H1 (cell line): ENCODE measurements around the gene CIB4. TPM values are rescaled to one million over a fixed set of nuclear protein-coding genes. Genes with fewer than 3 reads are reported as not detected.

Experiments used
- CTCF ChIA-PET: fragments of 300-600 bp; sonication (Branson Sonifier 250); formaldehyde crosslinking; loops from one replicate; lab custom pipeline; 2021; ENCODE audit not compliant: partially characterized antibody; lab: Charles Lee
- POLR2A ChIA-PET: fragments of 300-600 bp; sonication (Branson Sonifier 250); formaldehyde crosslinking; loops from one replicate; lab custom pipeline; 2021; ENCODE audit warnings: inconsistent platforms; ENCODE audit not compliant: partially characterized antibody; lab: Charles Lee
- DNase-seq, 2 experiments: peaks; one replicate each; pipeline versions ENCODE4 v3.0.0 to v3.0.0-alpha.2; 2010 to 2022; ENCODE audit warnings: low spot score in 2 of 2, low read depth in 1 of 2, mixed read lengths in 1 of 2
- FAIRE-seq: peaks from 2 replicates; lab custom pipeline; 2011; peaks lifted over from hg19 to GRCh38; lab: Jason Lieb, UNC
- H2AFZ ChIP-seq: 2 replicates; pipeline ENCODE4 v1.8.1; 2012; ENCODE audit warnings: low read length, inconsistent platforms
- H2AK5ac ChIP-seq: 2 replicates; pipeline ENCODE4 v1.6.1; 2013; ENCODE audit warnings: low read depth, low read length
- H2BK120ac ChIP-seq: replicated peaks from 2 replicates; pipeline ENCODE3; 2013; ENCODE audit warnings: low read depth, low read length, inconsistent platforms
- H2BK12ac ChIP-seq: 2 replicates; pipeline ENCODE4 v1.6.1; 2013; ENCODE audit warnings: low read depth, low read length
- H2BK15ac ChIP-seq: 2 replicates; pipeline ENCODE4 v1.6.1; 2013; ENCODE audit warnings: low read length
- H2BK20ac ChIP-seq: 2 replicates; pipeline ENCODE4 v1.6.1; 2013; ENCODE audit warnings: low read length
- H2BK5ac ChIP-seq: 2 replicates; pipeline ENCODE4 v1.6.1; 2013; ENCODE audit warnings: low read depth, low read length
- H3K14ac ChIP-seq: 2 replicates; pipeline ENCODE4 v1.6.1; 2013; ENCODE audit warnings: inconsistent platforms; ENCODE audit not compliant: insufficient read length
- H3K18ac ChIP-seq: 2 replicates; pipeline ENCODE4 v1.6.1; 2013; ENCODE audit warnings: low read length; ENCODE audit errors: extremely low read depth
- H3K23ac ChIP-seq: 2 replicates; pipeline ENCODE4 v1.6.1; 2013; ENCODE audit warnings: inconsistent platforms; ENCODE audit not compliant: insufficient read length
- H3K23me2 ChIP-seq: 2 replicates; pipeline ENCODE4 v1.6.1; 2013; ENCODE audit warnings: low read depth, low read length
- H3K27ac ChIP-seq: 2 replicates; pipeline ENCODE4 v1.6.1; 2011; ENCODE audit warnings: low read depth, low read length, inconsistent platforms
- H3K27me3 ChIP-seq, 4 experiments: replicated peaks in 1 of 4; 1 replicate in 1 of 4; 2 replicates in 3 of 4; pipeline versions ENCODE4 v1.6.1 to v1.8.1; 2011 to 2013; ENCODE audit warnings: low read length in 3 of 4, mild to moderate bottlenecking in 3 of 4, inconsistent platforms in 2 of 4, mixed read lengths in 2 of 4, moderate library complexity in 1 of 4; ENCODE audit not compliant: control insufficient read depth in 3 of 4, insufficient read depth in 3 of 4; ENCODE audit errors: extremely low read depth in 1 of 4
- H3K36me3 ChIP-seq, 4 experiments: 2 replicates each; pipeline versions ENCODE4 v1.6.1 to v1.8.1; 2011 to 2013; ENCODE audit warnings: mild to moderate bottlenecking in 4 of 4, low read length in 3 of 4, moderate library complexity in 2 of 4, control low read depth in 1 of 4, inconsistent platforms in 1 of 4; ENCODE audit not compliant: insufficient read depth in 4 of 4, control insufficient read depth in 2 of 4
- H3K4ac ChIP-seq: replicated peaks from 2 replicates; pipeline ENCODE3; 2013; ENCODE audit warnings: low read length, low read depth, mixed read lengths, inconsistent platforms; ENCODE audit not compliant: insufficient read length
- H3K4me1 ChIP-seq, 4 experiments: replicated peaks in 1 of 4; 1 replicate in 1 of 4; 2 replicates in 3 of 4; pipeline versions ENCODE4 v1.6.1 to v1.8.1; 2011 to 2013; ENCODE audit warnings: low read length in 3 of 4, inconsistent platforms in 2 of 4, mixed read lengths in 1 of 4; ENCODE audit not compliant: insufficient read depth in 4 of 4, control insufficient read depth in 3 of 4
- H3K4me2 ChIP-seq, 2 experiments: 2 replicates each; pipeline versions ENCODE4 v1.6.1 to v1.8.1; 2011 to 2013; ENCODE audit warnings: low read depth in 2 of 2, low read length in 2 of 2, control low read depth in 1 of 2, inconsistent platforms in 1 of 2, mild to moderate bottlenecking in 1 of 2; ENCODE audit not compliant: insufficient read depth in 1 of 2
- H3K4me3 ChIP-seq, 4 experiments: fragments of 200-600, 300-600 bp in 1 of 4; sonication (generic), shearing (Covaris generic), sonication (Bioruptor Twin) in 1 of 4; 2 replicates each; pipeline versions ENCODE4 v1.5.1 to v1.8.1; 2011 to 2016; ENCODE audit warnings: low read length in 4 of 4, low read depth in 3 of 4, control low read depth in 2 of 4, inconsistent platforms in 2 of 4, mild to moderate bottlenecking in 2 of 4, mixed read lengths in 1 of 4, moderate library complexity in 1 of 4; ENCODE audit not compliant: insufficient read depth in 2 of 4; ENCODE audit errors: extremely low read depth in 1 of 4
- H3K56ac ChIP-seq: replicated peaks from 2 replicates; pipeline ENCODE3; 2013; ENCODE audit warnings: low read depth, mild to moderate bottlenecking, mixed read lengths, low read length, inconsistent platforms; ENCODE audit not compliant: insufficient read length
- H3K79me1 ChIP-seq: 2 replicates; pipeline ENCODE4 v1.6.1; 2013; ENCODE audit warnings: low read depth, low read length, control low read depth
- H3K79me2 ChIP-seq, 2 experiments: 2 replicates each; pipeline versions ENCODE4 v1.6.1 to v1.8.1; 2012 to 2013; ENCODE audit warnings: low read length in 2 of 2, mild to moderate bottlenecking in 2 of 2, inconsistent platforms in 1 of 2; ENCODE audit not compliant: insufficient read depth in 2 of 2, control insufficient read depth in 1 of 2
- H3K9ac ChIP-seq, 4 experiments: replicated peaks in 1 of 4; 1 replicate in 1 of 4; 2 replicates in 3 of 4; pipeline versions ENCODE4 v1.6.1 to v1.8.1; 2011 to 2013; ENCODE audit warnings: low read depth in 3 of 4, low read length in 3 of 4, control low read depth in 2 of 4, mild to moderate bottlenecking in 2 of 4, moderate library complexity in 2 of 4, inconsistent platforms in 1 of 4; ENCODE audit errors: extremely low read depth in 1 of 4
- H3K9me3 ChIP-seq, 2 experiments: 2 replicates each; pipeline versions ENCODE4 v1.6.1 to v1.8.1; 2012 to 2013; ENCODE audit warnings: mild to moderate bottlenecking in 2 of 2, moderate library complexity in 2 of 2, control low read depth in 1 of 2, inconsistent platforms in 1 of 2, low read depth in 1 of 2, low read length in 1 of 2, mixed read lengths in 1 of 2; ENCODE audit not compliant: insufficient read depth in 2 of 2
- H4K20me1 ChIP-seq, 2 experiments: replicated peaks in 1 of 2; 2 replicates each; pipeline versions ENCODE3 to v1.8.1; 2011 to 2013; ENCODE audit warnings: inconsistent platforms in 2 of 2, low read length in 2 of 2, mild to moderate bottlenecking in 1 of 2; ENCODE audit not compliant: insufficient read depth in 2 of 2, control insufficient read depth in 1 of 2
- H4K5ac ChIP-seq: 2 replicates; pipeline ENCODE4 v1.6.1; 2013; ENCODE audit warnings: low read length, low read depth, mixed read lengths, inconsistent platforms; ENCODE audit not compliant: insufficient read length
- H4K8ac ChIP-seq: 2 replicates; pipeline ENCODE4 v1.8.0; 2013; ENCODE audit warnings: mild to moderate bottlenecking, moderate library complexity, low read length, inconsistent platforms; ENCODE audit not compliant: insufficient read depth; ENCODE audit errors: extremely low read depth
- H4K91ac ChIP-seq: replicated peaks from 2 replicates; pipeline ENCODE3; 2013; ENCODE audit warnings: low read length, mixed read lengths, inconsistent platforms; ENCODE audit not compliant: insufficient read length
- BRCA1 ChIP-seq: IDR thresholded peaks from 2 replicates; pipeline ENCODE4 v1.6.1; 2012; ENCODE audit warnings: low read depth, low read length, improper control_type of control experiment
- EP300 ChIP-seq, 2 experiments: IDR thresholded peaks; 1 replicate in 1 of 2; 2 replicates in 1 of 2; pipeline ENCODE4 v1.6.1; 2011 to 2012; ENCODE audit warnings: low read depth in 2 of 2, low read length in 2 of 2, mild to moderate bottlenecking in 2 of 2, borderline replicate concordance in 1 of 2, inconsistent platforms in 1 of 2, moderate library complexity in 1 of 2
- EZH2 ChIP-seq: fragments of 200-600 bp; sonication (generic); IDR thresholded peaks from 2 replicates; pipeline ENCODE4 v1.7.1; 2012; ENCODE audit warnings: low read depth, mild to moderate bottlenecking, moderate library complexity, low read length, inconsistent platforms; ENCODE audit not compliant: severe bottlenecking
- FOSL1 ChIP-seq: IDR thresholded peaks from 2 replicates; pipeline ENCODE4 v1.6.1; 2011; ENCODE audit warnings: mild to moderate bottlenecking, low read depth, low read length, moderate library complexity; ENCODE audit not compliant: insufficient read depth
- KDM1A ChIP-seq: fragments of 200-600, 300-600 bp; sonication (generic); IDR thresholded peaks from 2 replicates; pipeline ENCODE4 v1.7.1; 2016; ENCODE audit warnings: mild to moderate bottlenecking, low read length, borderline replicate concordance
- KDM4A ChIP-seq: IDR thresholded peaks from one replicate; pipeline ENCODE4 v1.7.1; 2012; ENCODE audit warnings: low read depth, mild to moderate bottlenecking, moderate library complexity, low read length, inconsistent platforms; ENCODE audit not compliant: severe bottlenecking
- RFX5 ChIP-seq: IDR thresholded peaks from 2 replicates; pipeline ENCODE4 v1.6.1; 2011; ENCODE audit warnings: low read depth, low read length, improper control_type of control experiment, borderline replicate concordance
- SAP30 ChIP-seq: fragments of 300-600 bp; sonication (generic); IDR thresholded peaks from 2 replicates; pipeline ENCODE4 v1.7.1; 2012; ENCODE audit warnings: low read length, moderate library complexity, mild to moderate bottlenecking, inconsistent platforms; ENCODE audit not compliant: insufficient read depth, insufficient replicate concordance
- SP1 ChIP-seq: IDR thresholded peaks from 2 replicates; pipeline ENCODE4 v1.6.1; 2011; ENCODE audit warnings: low read depth, low read length
- SP2 ChIP-seq: IDR thresholded peaks from 2 replicates; pipeline ENCODE4 v1.6.1; 2012; ENCODE audit warnings: mild to moderate bottlenecking, low read length, inconsistent platforms
- WGBS, 2 experiments: shearing (Covaris generic) in 1 of 2; methylation state at CpG; one replicate each; pipeline versions ENCODE4 v1.1.6 to v1.1.7; 2013 to 2015; ENCODE audit warnings: low lambda C conversion rate in 2 of 2, mixed read lengths in 2 of 2, inconsistent platforms in 1 of 2, low coverage in 1 of 2, missing lambda C conversion rate in 1 of 2; ENCODE audit not compliant: insufficient replicate concordance in 2 of 2, insufficient coverage in 1 of 2, insufficient read length in 1 of 2; ENCODE audit errors: extremely low coverage in 1 of 2, missing lambda C conversion rate in 1 of 2; 5-methylcytosine and 5-hydroxymethylcytosine counted together
- polyA plus RNA-seq, 7 experiments: library from polyadenylated mRNA; depleted of rRNA in 3 of 7; stranded (reverse) in 5 of 7; unstranded in 2 of 7; fragments of >200 nt in 5 of 7; fragments of 200-250 nt in 2 of 7; gene quantifications; 1 replicate in 5 of 7; 2 replicates in 1 of 7; 4 replicates in 1 of 7; pipeline versions ENCODE4 v1.2.1 to v1.2.3, GENCODE V29; 2011 to 2013; ENCODE audit warnings: missing spikeins in 2 of 7, mixed read lengths in 2 of 7
- total RNA-seq: library from RNA; stranded (reverse); fragmentation: NEBNext Ultra II Directional; extraction: Animal tissue kit (Norgen Biotek cat#: 25700); gene quantifications from 2 replicates; pipeline ENCODE4 v1.2.1, GENCODE V29; 2021
- TF ChIP-seq, protein P1 (sequence below): IDR thresholded peaks from 2 replicates; pipeline ENCODE4 v1.6.1; 2012; ENCODE audit warnings: inconsistent platforms
- TF ChIP-seq, protein P2 (sequence below): IDR thresholded peaks from 2 replicates; pipeline ENCODE4 v1.6.1; 2012; ENCODE audit warnings: low read length, inconsistent platforms

Gene CIB4
- total and polyA plus RNA-seq, 2 of the 8 experiments (the other 6 are each of a cell fraction or from before 2014, with no cell fraction given), result not detected

GRCh38 chr2:26560892-26561291 lies 80.3 kb downstream of the CIB4 start:
- no peaks in the 10 kb centered on the region for H4K20me1 ChIP-seq
- no peak overlapping the region for H3K18ac ChIP-seq
- no peak overlapping the region for H2BK120ac ChIP-seq
- H3K4me3 ChIP-seq, result no peak overlapping the region
- H3K79me1 ChIP-seq, result no peaks in the 10 kb centered on the region; the same call in 1 of the 2 replicates
- H3K14ac ChIP-seq, result no peak overlapping the region
- H2AK5ac ChIP-seq, result no peak overlapping the region
- no peaks in the 10 kb centered on the region; the same call in 1 of the 2 replicates for H3K23me2 ChIP-seq
- no peak overlapping the region for H2BK5ac ChIP-seq
- H3K23ac ChIP-seq, result no peak overlapping the region
- H2BK12ac ChIP-seq, result no peak overlapping the region
- no peak for FAIRE-seq
- 75% methylated on average over 3 of the region's 3 CpGs; no CpG with 5 or more reads in 1 of the 2 experiments for WGBS, 2 experiments
- ChIA-PET CTCF (interaction anchor here (1.7 to 11.9 kb wide), 3 partner anchors 9 to 39 kb away, joined by 3 to 159 read pairs (median 78); no protein-coding TSS in a partner anchor), POLR2A (no interaction called here)
- H3K4ac ChIP-seq, result no peak overlapping the region
- H3K36me3 ChIP-seq, result no peaks in the 10 kb centered on the region
- no peak overlapping the region for H3K9ac ChIP-seq
- no peak overlapping the region for H2AFZ ChIP-seq
- H3K56ac ChIP-seq, result no peak overlapping the region
- H4K8ac ChIP-seq, result no peak overlapping the region
- no peak overlapping the region for H3K4me2 ChIP-seq
- no peak overlapping the region for H4K91ac ChIP-seq
- H3K9me3 ChIP-seq, result no peaks in the 10 kb centered on the region
- peaks cover 0 to 24% (median 11%) of the 10 kb centered on the region in 4 experiments; a peak in 6 of 7 replicates for H3K4me1 ChIP-seq
- peaks cover 0 to 20% (median 10%) of the 10 kb centered on the region in 4 experiments; a peak in 5 of 7 replicates for H3K27me3 ChIP-seq
- H3K79me2 ChIP-seq, result no peaks in the 10 kb centered on the region
- no peak overlapping the region for H2BK15ac ChIP-seq
- H3K27ac ChIP-seq, result no peak overlapping the region
- H4K5ac ChIP-seq, result no peak overlapping the region
- H2BK20ac ChIP-seq, result no peak overlapping the region
- DNase-seq, result no peak
- no peak for TF ChIP-seq KDM1A
- TF ChIP-seq EP300 (IDR thresholded peaks at IDR 0.05; ENCODE audit: borderline replicate concordance in 1 of 2, low read depth in 2 of 2, low read length in 2 of 2), result no peak
- TF ChIP-seq SAP30, result no peak
- TF ChIP-seq SP1, result no peak
- TF ChIP-seq FOSL1, result no peak
- TF ChIP-seq, protein P1, sequence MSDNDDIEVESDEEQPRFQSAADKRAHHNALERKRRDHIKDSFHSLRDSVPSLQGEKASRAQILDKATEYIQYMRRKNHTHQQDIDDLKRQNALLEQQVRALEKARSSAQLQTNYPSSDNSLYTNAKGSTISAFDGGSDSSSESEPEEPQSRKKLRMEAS, result no peak
- TF ChIP-seq, protein P2, sequence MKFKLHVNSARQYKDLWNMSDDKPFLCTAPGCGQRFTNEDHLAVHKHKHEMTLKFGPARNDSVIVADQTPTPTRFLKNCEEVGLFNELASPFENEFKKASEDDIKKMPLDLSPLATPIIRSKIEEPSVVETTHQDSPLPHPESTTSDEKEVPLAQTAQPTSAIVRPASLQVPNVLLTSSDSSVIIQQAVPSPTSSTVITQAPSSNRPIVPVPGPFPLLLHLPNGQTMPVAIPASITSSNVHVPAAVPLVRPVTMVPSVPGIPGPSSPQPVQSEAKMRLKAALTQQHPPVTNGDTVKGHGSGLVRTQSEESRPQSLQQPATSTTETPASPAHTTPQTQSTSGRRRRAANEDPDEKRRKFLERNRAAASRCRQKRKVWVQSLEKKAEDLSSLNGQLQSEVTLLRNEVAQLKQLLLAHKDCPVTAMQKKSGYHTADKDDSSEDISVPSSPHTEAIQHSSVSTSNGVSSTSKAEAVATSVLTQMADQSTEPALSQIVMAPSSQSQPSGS, result no peak
- TF ChIP-seq EZH2, result no peak
- no peak for TF ChIP-seq RFX5
- no peak for TF ChIP-seq BRCA1
- TF ChIP-seq KDM4A, result no peak
- no peak for TF ChIP-seq SP2
